CD8-positive, alpha-beta memory T cell (primary cell): ENCODE data around the gene RFPL3. TPM values are rescaled to one million over a fixed set of nuclear protein-coding genes. Genes with fewer than 3 reads are reported as not detected.

ENCODE experiments used
- CTCF ChIA-PET: fragments of 350-600 bp; sonication (Branson Sonifier 250); formaldehyde crosslinking; loops from one replicate; lab custom pipeline; 2021; ENCODE audit warnings: antibody characterized with exemption; lab: Charles Lee
- POLR2A ChIA-PET: fragments of 350-600 bp; sonication (Branson Sonifier 250); formaldehyde crosslinking; loops from one replicate; lab custom pipeline; 2021; ENCODE audit warnings: antibody characterized with exemption; lab: Charles Lee
- DNase-seq, 5 donors: peaks; one replicate each; pipeline versions ENCODE4 v3.0.0 to v3.0.0-alpha.2; 2020 to 2022; ENCODE audit warnings: mixed read lengths in 1 of 5
- H3K27ac ChIP-seq: one replicate; pipeline ENCODE4 v1.7.0; 2013; ENCODE audit warnings: low read depth, mild to moderate bottlenecking, low read length, moderate library complexity
- H3K27me3 ChIP-seq: 2 replicates; pipeline ENCODE4 v1.7.0; 2013; ENCODE audit warnings: low read length, mild to moderate bottlenecking; ENCODE audit not compliant: insufficient read depth, poor library complexity, severe bottlenecking
- H3K36me3 ChIP-seq: 2 replicates; pipeline ENCODE4 v1.7.0; 2013; ENCODE audit warnings: mild to moderate bottlenecking, low read length, moderate library complexity; ENCODE audit not compliant: insufficient read depth
- H3K4me1 ChIP-seq: 2 replicates; pipeline ENCODE4 v1.7.0; 2013; ENCODE audit warnings: mild to moderate bottlenecking, low read length, moderate library complexity; ENCODE audit not compliant: insufficient read depth
- H3K4me3 ChIP-seq: 2 replicates; pipeline ENCODE4 v1.7.0; 2013; ENCODE audit warnings: mild to moderate bottlenecking, low read length
- H3K9me3 ChIP-seq: 2 replicates; pipeline ENCODE4 v1.7.0; 2013; ENCODE audit warnings: mild to moderate bottlenecking, low read length
- H3K27ac Mint-ChIP-seq, 8 donors: one replicate each; pipeline ENCODE4 v1.8.0; 2020 to 2021; ENCODE audit warnings: mixed read lengths in 8 of 8, mild to moderate bottlenecking in 6 of 8, inconsistent platforms in 3 of 8, moderate library complexity in 3 of 8
- H3K27me3 Mint-ChIP-seq, 2 donors: one replicate each; pipeline ENCODE4 v1.8.0; 2020 to 2021; ENCODE audit warnings: mixed read lengths in 2 of 2, mild to moderate bottlenecking in 1 of 2, moderate library complexity in 1 of 2
- H3K36me3 Mint-ChIP-seq, 3 donors: one replicate each; pipeline ENCODE4 v1.8.0; 2020 to 2021; ENCODE audit warnings: mixed read lengths in 3 of 3, inconsistent platforms in 1 of 3, mild to moderate bottlenecking in 1 of 3
- H3K4me1 Mint-ChIP-seq, 3 donors: one replicate each; pipeline ENCODE4 v1.8.0; 2020 to 2021; ENCODE audit warnings: mixed read lengths in 3 of 3, inconsistent platforms in 1 of 3, mild to moderate bottlenecking in 1 of 3
- H3K4me3 Mint-ChIP-seq, 7 donors: one replicate each; pipeline ENCODE4 v1.8.0; 2020 to 2021; ENCODE audit warnings: mixed read lengths in 7 of 7, mild to moderate bottlenecking in 6 of 7, moderate library complexity in 4 of 7, inconsistent platforms in 2 of 7
- H3K9me3 Mint-ChIP-seq, 5 donors: one replicate each; pipeline ENCODE4 v1.8.0; 2020 to 2022; ENCODE audit warnings: mixed read lengths in 5 of 5, mild to moderate bottlenecking in 3 of 5, moderate library complexity in 2 of 5, inconsistent platforms in 1 of 5
- polyA plus RNA-seq: library from polyadenylated mRNA; unstranded; fragments of 300-500 nt; fragmentation: Illumina TruSeq; gene quantifications from one replicate; pipeline ENCODE4 v1.2.3, GENCODE V29; 2021
- total RNA-seq, 2 experiments: library from RNA; stranded (reverse); gene quantifications; one replicate each; pipeline ENCODE4 v1.2.3, GENCODE V29; 2021

The RFPL3 gene
- total and polyA plus RNA-seq, 3 experiments from 2014 or later, result not detected

DNA sequence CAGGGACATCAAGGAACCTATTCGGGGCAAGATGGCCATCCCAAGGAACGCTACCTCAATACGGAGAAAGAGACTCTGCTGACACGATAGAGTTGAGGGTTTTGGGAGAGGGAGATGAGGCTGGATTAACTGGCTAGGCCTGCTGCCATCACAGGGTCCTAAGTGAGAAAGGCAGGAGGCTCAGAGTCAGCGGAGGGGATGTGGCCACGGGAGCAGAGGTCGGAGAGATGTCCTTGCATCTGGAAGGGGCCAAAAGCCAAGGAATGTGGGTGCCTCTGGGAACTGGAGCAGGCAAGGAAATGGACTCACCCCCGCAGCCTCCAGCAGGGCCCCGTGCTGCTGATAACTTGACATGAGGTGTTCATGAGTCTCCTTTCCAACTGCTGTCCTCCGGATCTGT is 31.0 kb upstream of the RFPL3 start:
- no peaks in the 10 kb centered on the region for H3K36me3 ChIP-seq
- no peak overlapping the region for H3K27ac Mint-ChIP-seq
- peaks cover 4 to 7% of the 10 kb centered on the region in 2 donors for H3K27me3 Mint-ChIP-seq
- no peak for DNase-seq
- no peak overlapping the region for H3K4me3 ChIP-seq
- POLR2A ChIA-PET, result no interaction called here
- CTCF ChIA-PET, result no interaction called here
- no peaks in the 10 kb centered on the region for H3K27me3 ChIP-seq
- H3K27ac ChIP-seq, result no peak overlapping the region
- H3K4me1 Mint-ChIP-seq, result no peaks in the 10 kb centered on the region
- no peaks in the 10 kb centered on the region for H3K36me3 Mint-ChIP-seq
- H3K4me3 Mint-ChIP-seq, result no peak overlapping the region
- H3K9me3 ChIP-seq, result no peaks in the 10 kb centered on the region
- H3K4me1 ChIP-seq, result no peaks in the 10 kb centered on the region
- no peaks in the 10 kb centered on the region for H3K9me3 Mint-ChIP-seq

DNA sequence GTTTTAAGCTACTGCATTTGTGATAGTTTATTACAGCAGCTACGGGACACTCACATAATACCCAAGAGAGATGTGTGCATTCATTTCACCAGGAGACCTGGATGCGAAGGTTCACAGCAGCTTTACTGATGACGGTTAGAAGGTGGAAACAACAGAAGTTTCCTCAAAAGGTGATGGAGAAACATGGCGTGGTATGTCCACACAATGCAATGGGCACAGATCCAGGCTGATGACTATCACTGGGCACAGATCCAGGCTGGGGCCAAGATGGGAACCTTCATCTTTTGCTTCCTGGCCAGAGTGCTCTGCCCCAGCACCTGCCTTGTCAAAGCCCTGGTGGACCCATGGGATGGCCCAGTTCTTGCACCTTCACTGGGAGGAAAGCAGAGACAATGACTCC is 30.6 kb upstream of the RFPL3 start:
- no peaks in the 10 kb centered on the region for H3K9me3 Mint-ChIP-seq
- H3K4me1 Mint-ChIP-seq, result no peaks in the 10 kb centered on the region
- Histone ChIP-seq H3K27me3 (no peaks in the 10 kb centered on the region), H3K4me3 (no peak overlapping the region), H3K4me1 (no peaks in the 10 kb centered on the region), H3K36me3 (no peaks in the 10 kb centered on the region), H3K27ac (no peak overlapping the region), H3K9me3 (no peaks in the 10 kb centered on the region)
- H3K4me3 Mint-ChIP-seq, result no peak overlapping the region
- POLR2A ChIA-PET, result no interaction called here
- peaks cover 5 to 8% of the 10 kb centered on the region in 2 donors for H3K27me3 Mint-ChIP-seq
- H3K27ac Mint-ChIP-seq, result no peak overlapping the region
- DNase-seq, result no peak
- CTCF ChIA-PET, result no interaction called here
- no peaks in the 10 kb centered on the region for H3K36me3 Mint-ChIP-seq

DNA sequence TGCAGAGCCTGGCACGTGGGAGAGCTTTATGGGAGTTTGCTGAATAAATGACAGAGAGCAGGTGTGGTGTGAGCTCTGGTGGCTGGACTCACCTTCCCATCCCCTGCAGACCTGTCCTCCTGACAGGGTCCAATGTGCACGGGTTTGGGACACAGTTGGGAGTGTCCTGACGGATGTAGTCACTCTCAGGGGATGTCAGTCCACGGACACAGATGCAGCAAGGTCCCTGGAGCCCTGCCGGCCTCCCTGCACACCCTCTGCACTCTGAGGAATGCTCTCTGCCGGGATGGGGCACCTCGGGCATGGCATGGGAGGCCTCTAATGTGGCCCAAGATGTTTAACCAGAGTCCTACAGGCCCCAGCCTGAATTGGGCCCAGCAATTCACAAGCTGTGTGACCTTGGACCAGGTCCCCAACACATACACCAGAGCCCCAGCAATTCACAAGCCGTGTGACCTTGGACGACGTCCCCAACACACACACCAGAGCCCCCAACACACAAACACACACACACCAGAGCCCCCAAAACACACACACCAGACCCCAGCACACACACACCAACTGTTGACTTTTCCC is 30.0 kb upstream of the RFPL3 start:
- ChIA-PET POLR2A (no interaction called here), CTCF (no interaction called here)
- H3K27ac Mint-ChIP-seq, result peak overlapping the region in 1 of 8 donors; percentile 56
- H3K36me3 ChIP-seq, result no peaks in the 10 kb centered on the region
- no peak for DNase-seq
- no peaks in the 10 kb centered on the region for H3K27me3 ChIP-seq
- H3K27ac ChIP-seq, result no peak overlapping the region
- H3K27me3 Mint-ChIP-seq, result peaks cover 8 to 14% of the 10 kb centered on the region in 2 donors
- H3K9me3 Mint-ChIP-seq, result no peaks in the 10 kb centered on the region
- H3K4me3 ChIP-seq, result no peak overlapping the region
- H3K36me3 Mint-ChIP-seq, result no peaks in the 10 kb centered on the region
- H3K4me1 ChIP-seq, result no peaks in the 10 kb centered on the region
- no peak overlapping the region for H3K4me3 Mint-ChIP-seq
- H3K9me3 ChIP-seq, result no peaks in the 10 kb centered on the region
- no peaks in the 10 kb centered on the region for H3K4me1 Mint-ChIP-seq

DNA sequence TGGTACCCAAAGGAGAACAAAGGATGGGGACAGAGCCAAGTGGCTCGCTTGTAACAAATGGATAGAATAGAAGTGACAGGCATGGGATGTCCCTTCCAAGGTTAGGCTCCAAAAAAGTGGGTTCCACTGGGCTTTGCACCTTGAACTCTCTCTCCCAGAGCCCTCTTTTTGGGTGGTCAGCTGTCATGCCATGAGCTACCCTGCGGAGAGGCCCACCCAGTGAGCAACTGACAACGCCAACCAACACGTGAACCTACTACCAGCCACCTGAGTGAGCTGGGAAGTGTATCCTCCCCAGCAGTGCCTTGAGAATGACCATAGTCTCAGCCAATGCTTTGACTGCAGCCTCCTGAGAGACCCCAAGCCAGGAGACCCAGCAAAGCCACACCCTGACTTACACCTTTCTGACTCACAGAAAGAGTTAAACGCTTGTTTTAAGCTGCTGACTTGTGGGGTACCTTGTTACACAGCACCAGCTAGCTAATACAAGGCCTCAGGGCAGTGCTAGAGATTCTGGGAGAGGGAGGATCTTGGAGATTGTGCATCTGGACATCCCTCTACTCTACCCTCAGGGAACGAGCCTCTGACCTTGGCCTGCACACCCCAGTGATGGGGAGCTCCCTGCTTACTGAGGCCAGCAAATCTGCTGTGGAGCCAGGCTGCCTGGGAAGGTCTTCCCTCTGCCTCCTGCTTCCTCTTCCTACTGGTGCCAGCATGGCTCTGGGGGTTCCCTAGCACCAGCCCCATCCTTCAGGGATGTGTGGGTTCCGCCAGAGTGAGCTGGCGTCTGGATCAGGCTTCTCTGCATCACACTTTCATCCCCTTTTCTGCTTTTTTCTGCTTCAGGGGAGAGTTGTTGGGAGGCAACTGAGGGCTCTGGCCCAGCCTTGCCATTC is 29.1 kb upstream of the RFPL3 start:
- ChIA-PET CTCF (no interaction called here), POLR2A (no interaction called here)
- Mint-ChIP-seq H3K4me3 (no peak overlapping the region), H3K9me3 (no peaks in the 10 kb centered on the region), H3K27ac (no peak overlapping the region), H3K36me3 (no peaks in the 10 kb centered on the region), H3K27me3 (peaks cover 11 to 16% of the 10 kb centered on the region in 2 donors), H3K4me1 (no peaks in the 10 kb centered on the region)
- Histone ChIP-seq H3K36me3 (no peaks in the 10 kb centered on the region), H3K9me3 (no peaks in the 10 kb centered on the region), H3K27me3 (no peaks in the 10 kb centered on the region), H3K27ac (no peak overlapping the region), H3K4me3 (no peak overlapping the region), H3K4me1 (no peaks in the 10 kb centered on the region)
- no peak for DNase-seq

DNA sequence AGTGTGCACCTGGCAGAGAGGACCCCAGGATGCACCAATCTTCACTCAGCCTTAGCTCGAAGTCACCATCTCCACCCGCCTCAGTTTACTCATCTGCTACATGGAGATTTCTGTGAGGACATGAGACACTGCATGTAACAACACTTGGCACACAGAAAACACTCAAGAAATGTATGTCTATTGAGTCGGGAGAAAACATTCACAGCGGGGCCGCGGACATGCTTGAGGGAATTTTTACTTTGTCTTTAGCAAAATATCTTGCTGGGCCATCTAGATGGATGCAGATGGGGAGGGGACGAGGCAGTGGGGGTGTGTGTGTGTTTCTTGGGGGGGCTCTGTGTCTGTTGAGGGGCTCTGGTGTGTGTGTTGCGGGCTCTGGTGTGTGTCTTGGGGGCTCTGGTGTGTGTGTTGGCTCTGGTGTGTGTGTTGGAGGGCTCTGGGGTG is 28.4 kb upstream of the RFPL3 start:
- no peak overlapping the region for H3K27ac Mint-ChIP-seq
- CTCF ChIA-PET, result no interaction called here
- no peak for DNase-seq
- H3K27me3 ChIP-seq, result no peaks in the 10 kb centered on the region
- H3K4me3 ChIP-seq, result no peak overlapping the region
- H3K9me3 ChIP-seq, result no peaks in the 10 kb centered on the region
- H3K27me3 Mint-ChIP-seq, result peaks cover 14 to 23% of the 10 kb centered on the region in 2 donors
- POLR2A ChIA-PET, result no interaction called here
- H3K9me3 Mint-ChIP-seq, result no peaks in the 10 kb centered on the region
- H3K36me3 ChIP-seq, result no peaks in the 10 kb centered on the region
- no peaks in the 10 kb centered on the region for H3K4me1 ChIP-seq
- no peaks in the 10 kb centered on the region for H3K4me1 Mint-ChIP-seq
- H3K27ac ChIP-seq, result no peak overlapping the region
- no peak overlapping the region for H3K4me3 Mint-ChIP-seq
- H3K36me3 Mint-ChIP-seq, result no peaks in the 10 kb centered on the region

DNA sequence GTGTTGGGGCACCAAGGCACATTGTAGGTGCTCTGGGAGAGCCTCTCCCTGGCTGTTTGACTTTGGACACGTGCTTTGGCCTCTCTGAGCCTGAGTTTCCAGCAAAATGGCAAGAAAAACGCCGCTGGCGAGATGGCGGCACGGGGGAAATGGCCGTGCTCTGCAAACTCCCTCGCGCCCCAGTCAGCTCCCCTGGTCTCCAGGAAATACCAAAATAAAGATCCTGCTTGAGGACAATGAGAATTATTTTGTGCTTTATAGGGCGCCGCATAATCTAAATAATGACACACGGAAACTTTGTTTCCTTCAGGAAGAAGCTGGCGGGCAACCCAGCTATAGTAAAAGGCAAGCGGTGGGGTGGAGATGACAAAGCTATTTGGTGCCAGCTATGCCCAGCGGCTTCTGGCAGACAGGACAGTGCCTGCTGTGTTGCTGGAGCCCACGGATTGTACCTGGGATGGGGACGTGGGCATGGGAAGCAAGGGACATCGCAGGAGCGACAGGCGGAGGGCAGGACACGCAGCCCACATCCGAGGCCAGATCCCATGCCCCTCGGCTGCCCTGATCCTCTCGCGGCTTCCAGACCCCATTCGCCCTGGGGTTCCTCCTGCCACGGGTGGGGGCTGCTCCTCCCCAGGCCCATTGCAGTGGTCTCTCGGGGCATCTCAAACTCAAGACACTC is 26.3 kb upstream of the RFPL3 start:
- H3K36me3 Mint-ChIP-seq, result no peaks in the 10 kb centered on the region
- H3K36me3 ChIP-seq, result no peaks in the 10 kb centered on the region
- H3K9me3 ChIP-seq, result no peaks in the 10 kb centered on the region
- H3K4me3 Mint-ChIP-seq, result no peak overlapping the region
- peaks cover 19 to 37% of the 10 kb centered on the region in 2 donors for H3K27me3 Mint-ChIP-seq
- no peaks in the 10 kb centered on the region for H3K4me1 Mint-ChIP-seq
- POLR2A ChIA-PET, result no interaction called here
- H3K27ac Mint-ChIP-seq, result no peak overlapping the region
- no peak overlapping the region for H3K4me3 ChIP-seq
- no peak for DNase-seq
- no peak overlapping the region for H3K27ac ChIP-seq
- H3K4me1 ChIP-seq, result no peaks in the 10 kb centered on the region
- H3K27me3 ChIP-seq, result no peaks in the 10 kb centered on the region
- CTCF ChIA-PET, result no interaction called here
- no peaks in the 10 kb centered on the region for H3K9me3 Mint-ChIP-seq

DNA sequence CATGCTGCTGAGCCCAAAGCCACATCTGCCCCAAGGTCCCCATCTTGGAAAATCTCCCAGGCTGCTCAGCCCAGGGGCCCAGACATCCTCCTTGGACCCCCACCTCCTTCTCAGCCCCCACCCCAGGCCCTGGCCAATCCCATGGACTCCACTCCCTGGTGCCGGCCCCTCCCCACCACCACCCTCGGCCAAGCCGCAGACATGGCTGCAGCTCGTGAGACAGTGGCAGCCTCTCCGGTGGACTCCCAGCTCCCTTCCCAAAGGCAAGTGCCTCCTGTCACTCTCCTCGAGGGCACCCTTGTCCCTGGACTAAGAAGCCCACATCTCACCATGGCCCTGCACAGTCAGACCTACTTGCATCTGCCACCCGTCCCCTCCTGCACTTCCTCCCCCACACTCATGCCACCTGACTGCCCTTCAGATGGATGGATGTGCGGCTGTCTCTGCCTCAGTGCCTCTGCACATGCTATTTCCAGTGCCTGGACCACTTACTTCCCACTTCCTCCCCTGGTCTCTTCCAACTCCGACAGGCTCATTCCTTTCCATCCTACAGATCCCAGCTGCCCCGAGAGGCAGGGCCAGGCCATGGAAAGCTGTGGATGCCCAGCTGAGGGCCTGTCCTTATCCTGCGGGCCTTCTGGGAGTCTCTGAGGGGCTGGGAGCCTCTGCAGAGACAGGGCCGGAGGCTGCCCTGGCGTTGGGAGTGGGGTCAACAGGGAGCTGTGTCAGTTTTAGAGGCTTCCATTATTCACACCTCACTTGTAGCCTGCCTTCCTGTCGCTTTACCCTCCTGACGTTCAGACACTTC is 25.5 kb upstream of the RFPL3 start:
- H3K36me3 Mint-ChIP-seq, result no peaks in the 10 kb centered on the region
- no peaks in the 10 kb centered on the region for H3K4me1 Mint-ChIP-seq
- H3K9me3 Mint-ChIP-seq, result no peaks in the 10 kb centered on the region
- ChIA-PET POLR2A (no interaction called here), CTCF (no interaction called here)
- no peaks in the 10 kb centered on the region for H3K9me3 ChIP-seq
- H3K27ac ChIP-seq, result no peak overlapping the region
- no peak overlapping the region for H3K27ac Mint-ChIP-seq
- no peaks in the 10 kb centered on the region for H3K27me3 ChIP-seq
- peaks cover 22 to 38% of the 10 kb centered on the region in 2 donors for H3K27me3 Mint-ChIP-seq
- DNase-seq, result no peak
- H3K4me3 Mint-ChIP-seq, result no peak overlapping the region
- H3K4me1 ChIP-seq, result no peaks in the 10 kb centered on the region
- H3K4me3 ChIP-seq, result no peak overlapping the region
- H3K36me3 ChIP-seq, result no peaks in the 10 kb centered on the region
